Aorta (tissue), 5 donors: ENCODE data around the gene TTYH3. TPM values are rescaled to one million over a fixed set of nuclear protein-coding genes. Genes with fewer than 3 reads are reported as not detected.

Experiments
- ATAC-seq: fragments of 200-7000 bp; cut with Tn5 transposase; one replicate; pipeline ENCODE4 v1.9.1; 2022; ENCODE audit warnings: moderate library complexity; ENCODE audit not compliant: low FRiP score
- DNase-seq, 2 donors: peaks; one replicate each; pipeline ENCODE4 v3.0.0-alpha.2; 2020
- H3K27ac ChIP-seq, 2 donors: one replicate each; pipeline ENCODE4 v1.5.1; 2013; ENCODE audit warnings: low read length in 2 of 2, mild to moderate bottlenecking in 2 of 2, moderate library complexity in 2 of 2, control low read depth in 1 of 2, inconsistent platforms in 1 of 2, low read depth in 1 of 2
- H3K27me3 ChIP-seq, 2 donors: one replicate each; pipeline ENCODE4 v1.6.1; 2013; ENCODE audit warnings: control low read depth in 1 of 2, low read length in 1 of 2, mild to moderate bottlenecking in 1 of 2, moderate library complexity in 1 of 2; ENCODE audit not compliant: insufficient read depth in 2 of 2, control insufficient read depth in 1 of 2
- H3K36me3 ChIP-seq, 2 donors: one replicate each; pipeline ENCODE4 v1.6.1; 2013; ENCODE audit warnings: control low read depth in 1 of 2, low read length in 1 of 2, mild to moderate bottlenecking in 1 of 2; ENCODE audit not compliant: insufficient read depth in 2 of 2, control insufficient read depth in 1 of 2
- H3K4me1 ChIP-seq, 2 donors: one replicate each; pipeline ENCODE4 v1.6.1; 2013; ENCODE audit warnings: low read length in 2 of 2, control low read depth in 1 of 2, mild to moderate bottlenecking in 1 of 2, moderate library complexity in 1 of 2; ENCODE audit not compliant: insufficient read depth in 2 of 2, control insufficient read depth in 1 of 2
- H3K4me3 ChIP-seq, 2 donors: one replicate each; pipeline ENCODE4 v1.5.1; 2013; ENCODE audit warnings: low read length in 2 of 2, control low read depth in 1 of 2, mild to moderate bottlenecking in 1 of 2
- H3K9me3 ChIP-seq: one replicate; pipeline ENCODE4 v1.6.1; 2013; ENCODE audit warnings: mild to moderate bottlenecking, low read length; ENCODE audit not compliant: control insufficient read depth
- whole genome bisulfite sequencing, 2 donors: extraction: QIAGEN DNeasy Blood & Tissue Kit; methylation state at CpG; one replicate each; pipeline ENCODE4 v1.1.7; 2013; 5-methylcytosine and 5-hydroxymethylcytosine counted together
- intact Hi-C, 2 donors: fragments of 100-400 bp; cut with DNase I; formaldehyde crosslinking; loops; one replicate each; pipeline versions ENCODE4 v1.14.2 to v1.15.0; 2022
- polyA plus RNA-seq, 2 donors: library from polyadenylated mRNA; stranded (reverse); fragments of 200-250 nt; gene quantifications; one replicate each; pipeline ENCODE4 v1.2.3, GENCODE V29; 2013
- total RNA-seq, 2 donors: library from RNA; stranded (reverse); fragmentation: NEBNext Ultra II Directional; extraction: Animal tissue kit (Norgen Biotek cat#: 25700); gene quantifications; one replicate each; pipeline ENCODE4 v1.2.1, GENCODE V29; 2021
- donor health status: healthy with polysubstance abuse.
- donor health status: Bipolar disorder and iron deficiency.
- donor health status: DM: no; HTN: no; CAD: no.
- donor health status: DM: no; HTN: no; CAD: no.
- donor health status: DM: yes; HTN: yes; CAD: no.

Gene TTYH3
- total and polyA plus RNA-seq, 4 donors: 10.5 to 79.9 (median 36.9) TPM

GRCh38 chr7:2621061-2621828, 10.5 kb upstream of the TTYH3 start:
- DNase-seq: no peak
- intact Hi-C loops: loop anchor here in 1 of 2 donors (1.0 kb wide), 1 partner anchor 10 kb away; the partner anchor contains the start of gene TTYH3
- no peaks in the 10 kb centered on the region for H3K36me3 ChIP-seq
- H3K27ac ChIP-seq: no peak overlapping the region
- H3K4me1 ChIP-seq: no peaks in the 10 kb centered on the region
- 25 to 27% methylated on average over 23 of the region's 23 CpGs for WGBS, 2 donors
- H3K4me3 ChIP-seq: no peak overlapping the region
- H3K27me3 ChIP-seq: no peaks in the 10 kb centered on the region
- peak; percentile 6 for ATAC-seq
- no peaks in the 10 kb centered on the region for H3K9me3 ChIP-seq

GRCh38 chr7:2621948-2622640, 9.7 kb upstream of the TTYH3 start:
- no peak for ATAC-seq
- Histone ChIP-seq H3K4me3 (no peak overlapping the region), H3K27ac (no peak overlapping the region), H3K27me3 (no peaks in the 10 kb centered on the region), H3K4me1 (no peaks in the 10 kb centered on the region), H3K36me3 (no peaks in the 10 kb centered on the region), H3K9me3 (no peaks in the 10 kb centered on the region)
- DNase-seq: peak in 1 of 2 donors; percentile 77
- 65% methylated on average over 12 of the region's 12 CpGs for whole genome bisulfite sequencing, 2 donors
- intact Hi-C loops: loop anchor here in 1 of 2 donors (1.0 kb wide), 1 partner anchor 9 kb away; the partner anchor contains the start of gene TTYH3

GRCh38 chr7:2622869-2623697, 8.7 kb upstream of the TTYH3 start:
- H3K36me3 ChIP-seq: no peaks in the 10 kb centered on the region
- no peaks in the 10 kb centered on the region for H3K9me3 ChIP-seq
- ATAC-seq: no peak
- H3K27me3 ChIP-seq: no peaks in the 10 kb centered on the region
- intact Hi-C loops: no loop called here
- peak in 1 of 2 donors; percentile 79 for DNase-seq
- H3K27ac ChIP-seq: no peak overlapping the region
- H3K4me3 ChIP-seq: no peak overlapping the region
- no peaks in the 10 kb centered on the region for H3K4me1 ChIP-seq
- 74 to 83% methylated on average over 15 to 19 of the region's 19 CpGs for WGBS, 2 donors

GRCh38 chr7:2623698-2624014, 8.1 kb upstream of the TTYH3 start:
- no peaks in the 10 kb centered on the region for H3K9me3 ChIP-seq
- no peaks in the 10 kb centered on the region for H3K36me3 ChIP-seq
- H3K27ac ChIP-seq: no peak overlapping the region
- intact Hi-C loops: no loop called here
- no peaks in the 10 kb centered on the region for H3K27me3 ChIP-seq
- H3K4me3 ChIP-seq: no peak overlapping the region
- WGBS, 2 donors: 94 to 99% methylated on average over 10 of the region's 10 CpGs
- no peaks in the 10 kb centered on the region for H3K4me1 ChIP-seq
- ATAC-seq (no peak), DNase-seq (no peak)

GRCh38 chr7:2624293-2624886, 7.4 kb upstream of the TTYH3 start:
- ATAC-seq (no peak), DNase-seq (peak in 1 of 2 donors; percentile 76)
- Histone ChIP-seq H3K9me3 (no peaks in the 10 kb centered on the region), H3K27me3 (no peaks in the 10 kb centered on the region), H3K36me3 (no peaks in the 10 kb centered on the region), H3K27ac (no peak overlapping the region), H3K4me1 (no peaks in the 10 kb centered on the region), H3K4me3 (no peak overlapping the region)
- 92 to 94% methylated on average over 18 of the region's 18 CpGs for WGBS, 2 donors
- intact Hi-C loops: no loop called here

GRCh38 chr7:2626498-2627117, 5.2 kb upstream of the TTYH3 start:
- H3K4me1 ChIP-seq: no peaks in the 10 kb centered on the region
- H3K4me3 ChIP-seq: no peak overlapping the region
- no peak for ATAC-seq
- H3K27me3 ChIP-seq: no peaks in the 10 kb centered on the region
- H3K36me3 ChIP-seq: no peaks in the 10 kb centered on the region
- intact Hi-C loops: no loop called here
- 28 to 31% methylated on average over 20 of the region's 20 CpGs for WGBS, 2 donors
- no peak for DNase-seq
- no peak overlapping the region for H3K27ac ChIP-seq
- no peaks in the 10 kb centered on the region for H3K9me3 ChIP-seq

- WGBS, 2 donors: 89 to 92% methylated on average over 8 to 9 of the region's 9 CpGs
Measured at GRCh38 chr7:2627258-2628129, 4.3 kb upstream of the TTYH3 start.

More at GRCh38 chr7:2627258-2628129, 4.3 kb upstream of the TTYH3 start:
- no peaks in the 10 kb centered on the region for H3K4me1 ChIP-seq
- intact Hi-C loops: no loop called here
- no peak overlapping the region for H3K27ac ChIP-seq
- no peaks in the 10 kb centered on the region for H3K27me3 ChIP-seq
- H3K9me3 ChIP-seq: no peaks in the 10 kb centered on the region
- H3K4me3 ChIP-seq: no peak overlapping the region
- no peak for ATAC-seq
- H3K36me3 ChIP-seq: no peaks in the 10 kb centered on the region
- DNase-seq: no peak
